NCI-H82 treated with DMSO at 0.1 percent for 48 hours (cell line): Measurements from ENCODE around the gene CAPN2.

Source experiments
- DNase-seq: peaks from one replicate; lab custom pipeline; 2025; ENCODE audit not compliant: unreplicated experiment; lab: John Stamatoyannopoulos, UW

The CAPN2 gene

DNA sequence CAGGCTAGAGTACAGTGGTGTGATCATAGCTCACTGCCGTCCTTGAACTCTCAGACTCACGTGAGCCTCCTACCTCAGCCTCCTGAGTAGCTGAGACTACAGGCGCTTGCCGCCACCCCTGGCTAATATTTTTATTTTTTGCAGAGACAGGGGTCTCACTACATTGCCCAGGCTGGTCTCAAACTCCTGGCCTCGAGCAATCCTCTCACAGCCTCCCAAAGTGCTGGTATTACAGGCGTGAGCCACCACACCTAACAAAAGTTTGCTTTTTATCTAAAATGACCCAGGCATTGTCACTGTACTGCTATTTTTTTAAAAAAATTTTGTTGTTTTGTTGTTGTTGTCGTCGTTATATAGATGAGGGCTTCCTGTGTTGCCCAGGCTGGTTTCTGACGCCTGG, 46.4 kb downstream of the CAPN2 start:
- no peak for DNase-seq

DNA sequence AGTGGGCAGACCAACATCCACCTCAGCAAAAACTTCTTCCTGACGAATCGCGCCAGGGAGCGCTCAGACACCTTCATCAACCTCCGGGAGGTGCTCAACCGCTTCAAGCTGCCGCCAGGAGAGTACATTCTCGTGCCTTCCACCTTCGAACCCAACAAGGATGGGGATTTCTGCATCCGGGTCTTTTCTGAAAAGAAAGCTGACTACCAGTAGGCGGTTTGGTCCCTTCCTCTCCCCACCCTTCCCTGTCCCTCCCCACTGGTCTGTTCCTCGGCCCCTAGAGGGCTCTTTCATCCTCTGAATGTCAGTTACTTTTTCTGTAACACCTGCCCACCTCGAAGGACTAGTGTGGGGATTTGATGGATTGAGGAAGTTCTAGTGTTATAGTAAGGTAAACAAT, 46.9 kb downstream of the CAPN2 start:
- DNase-seq, result no peak

DNA sequence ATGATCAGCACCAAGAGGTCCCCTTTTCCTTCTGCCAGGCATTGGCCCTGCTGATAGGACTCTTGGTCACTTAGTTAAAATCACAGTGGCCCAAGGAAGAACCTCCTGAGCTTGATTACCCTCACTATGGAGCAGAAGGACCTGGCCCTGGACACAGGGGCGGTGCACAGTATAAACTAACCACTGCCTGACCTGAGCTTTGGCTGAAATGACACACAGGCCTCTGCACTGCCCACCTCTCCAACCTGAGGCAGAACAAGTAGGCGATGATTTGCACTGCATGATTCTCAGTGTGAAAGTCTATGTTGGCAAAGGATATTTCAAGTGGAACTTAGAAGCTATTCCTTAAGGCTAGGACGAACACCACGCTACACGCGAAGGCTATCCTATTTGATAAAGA, 48.5 kb downstream of the CAPN2 start:
- no peak for DNase-seq

DNA sequence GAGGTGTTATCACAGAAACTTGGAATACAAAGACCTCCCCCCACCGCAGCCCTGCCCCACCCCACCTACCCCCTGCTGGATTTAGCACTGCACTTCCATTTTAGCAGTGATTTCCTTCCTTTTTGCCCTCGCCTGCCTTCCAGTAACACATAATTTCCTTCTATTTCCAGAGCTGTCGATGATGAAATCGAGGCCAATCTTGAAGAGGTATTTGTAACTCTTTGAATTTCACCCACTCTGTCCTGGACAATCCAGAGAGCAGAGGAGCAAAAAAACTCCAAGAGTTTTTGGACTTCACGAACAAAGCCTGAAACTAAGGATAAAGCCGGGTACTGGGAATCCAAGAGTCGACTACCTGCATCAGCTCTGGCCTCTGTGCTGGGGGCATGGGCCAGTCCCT, 49.1 kb downstream of the CAPN2 start:
- DNase-seq, result no peak

DNA sequence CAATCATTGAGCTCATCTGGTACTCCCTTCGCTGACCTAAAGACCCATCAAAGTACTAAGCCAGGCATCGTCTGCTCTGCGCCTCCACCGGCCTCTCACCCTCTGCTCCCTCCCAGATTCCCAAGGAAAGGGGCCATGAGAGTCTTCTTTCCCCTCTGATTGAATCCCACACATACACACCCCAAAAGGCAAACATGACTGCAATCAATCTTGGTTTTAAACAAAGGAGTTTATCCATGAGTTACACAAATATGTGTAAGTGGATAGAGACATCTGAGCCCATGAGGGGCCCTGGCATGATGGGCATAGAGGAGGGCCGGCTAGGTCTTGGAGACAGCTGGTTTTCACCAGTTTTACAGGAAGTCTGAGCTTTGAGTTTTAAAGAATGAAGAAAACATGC, 50.9 kb downstream of the CAPN2 start:
- no peak for DNase-seq

DNA sequence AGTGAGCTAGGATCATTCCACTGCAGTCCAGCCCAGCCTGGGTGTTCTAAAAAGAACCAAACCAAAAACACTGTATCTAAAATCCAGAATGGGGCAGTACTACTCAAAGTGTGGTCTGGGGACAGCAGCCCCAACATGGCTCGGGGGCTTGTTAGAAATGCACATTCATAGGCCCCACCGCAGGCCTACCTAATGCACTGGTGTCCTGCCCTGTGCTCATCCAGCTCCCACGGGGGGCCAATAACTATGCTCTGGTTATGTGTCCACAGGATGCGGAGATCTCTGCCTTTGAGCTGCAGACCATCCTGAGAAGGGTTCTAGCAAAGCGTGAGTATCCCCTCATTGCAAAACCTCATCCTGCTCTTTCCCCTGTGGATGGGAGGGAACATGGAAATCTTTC, 51.5 kb downstream of the CAPN2 start:
- DNase-seq, result no peak

DNA sequence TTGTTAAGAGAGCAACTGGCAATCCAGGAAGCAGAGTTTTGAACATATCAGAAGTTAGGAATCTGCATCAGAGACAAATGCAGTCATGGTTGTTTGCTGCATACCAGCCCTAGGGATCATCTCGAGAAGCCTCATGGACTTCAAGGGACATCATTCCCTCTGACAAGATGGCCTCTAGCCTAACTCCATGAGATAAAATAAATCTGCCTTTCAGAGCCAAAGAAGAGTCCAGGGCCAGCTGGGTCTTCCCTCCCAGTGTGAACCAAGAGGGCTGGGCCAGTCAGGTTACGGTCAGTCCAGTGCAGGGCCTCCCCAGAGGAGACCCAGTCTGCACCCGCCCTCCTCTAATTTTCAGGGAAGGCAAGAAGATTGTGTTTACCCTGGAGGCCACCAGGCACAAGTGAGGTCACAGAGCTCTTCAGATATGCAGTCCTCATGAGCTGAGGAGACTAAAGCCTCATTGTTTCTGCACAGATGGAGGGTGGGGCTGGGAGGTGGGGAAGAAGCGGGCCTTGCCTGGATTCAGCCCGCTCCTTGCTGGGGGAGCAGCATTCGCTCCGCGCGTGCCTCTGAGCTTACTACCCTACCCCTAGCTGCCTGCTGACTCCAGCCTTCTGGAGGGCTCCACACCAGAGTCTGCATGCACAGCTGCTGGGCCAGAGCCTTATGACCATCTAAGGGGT, 52.8 kb downstream of the CAPN2 start:
- no peak for DNase-seq

- no peak for DNase-seq
Measured at GRCh38 chr1:223765719-223766340, 53.5 kb downstream of the CAPN2 start.

DNA sequence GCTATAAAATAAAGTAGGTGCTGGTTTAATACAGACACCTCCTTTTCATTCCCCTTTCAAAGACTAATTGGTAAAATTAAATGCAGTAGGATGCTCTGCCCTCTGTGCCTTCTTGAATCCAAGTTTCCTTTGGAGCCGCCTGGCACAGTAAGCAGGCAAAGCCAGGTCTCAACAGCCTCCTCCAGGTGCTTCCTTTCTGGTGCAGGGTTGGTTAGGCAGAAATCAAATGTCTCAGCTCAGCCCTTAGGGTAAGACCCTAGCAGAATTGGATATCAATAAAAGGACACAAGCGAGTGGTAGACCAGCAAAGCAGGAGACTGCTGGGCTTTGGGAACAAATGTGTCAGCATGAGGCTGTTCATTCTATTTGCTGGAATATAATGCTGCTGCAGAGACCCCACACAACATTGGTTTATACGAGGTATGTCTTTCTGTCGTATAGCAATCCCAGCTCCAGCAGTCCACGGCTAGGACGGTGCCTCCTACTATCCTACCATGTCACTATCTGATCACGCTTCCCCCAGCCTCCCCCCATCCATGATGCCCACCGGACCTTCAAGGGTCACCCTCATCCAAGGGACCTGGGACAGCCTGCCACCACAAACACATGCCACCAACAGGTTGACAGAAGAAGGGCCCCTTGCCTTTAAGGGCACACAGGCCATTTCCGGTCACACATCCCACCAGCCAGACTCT, 58.4 kb downstream of the CAPN2 start:
- no peak for DNase-seq

- no peak for DNase-seq
Measured at GRCh38 chr1:223771469-223771813, 59.1 kb downstream of the CAPN2 start.

GRCh38 chr1:223771814-223772770, 59.8 kb downstream of the CAPN2 start:
- no peak for DNase-seq

DNA sequence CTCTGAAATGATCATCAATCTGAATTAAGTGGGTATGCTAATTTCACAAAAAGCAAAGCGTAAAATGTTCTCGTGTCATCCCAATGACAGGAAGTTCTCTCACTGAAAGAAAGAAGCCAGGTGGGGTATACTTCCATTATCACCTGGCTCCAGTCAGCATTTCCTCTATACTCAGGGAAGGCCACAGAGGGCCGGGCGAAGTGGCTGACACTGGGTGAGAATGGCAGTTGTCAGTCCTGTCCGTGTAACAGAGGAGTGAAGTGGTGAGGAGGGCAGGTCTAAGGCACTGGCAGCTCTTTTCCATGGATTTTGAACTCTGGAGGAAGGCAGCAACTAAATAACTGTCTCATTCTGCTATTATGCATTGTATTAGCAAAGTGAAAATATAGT, 60.4 kb downstream of the CAPN2 start:
- no peak for DNase-seq

GRCh38 chr1:223774134-223774814, 61.9 kb downstream of the CAPN2 start:
- DNase-seq, result no peak

DNA sequence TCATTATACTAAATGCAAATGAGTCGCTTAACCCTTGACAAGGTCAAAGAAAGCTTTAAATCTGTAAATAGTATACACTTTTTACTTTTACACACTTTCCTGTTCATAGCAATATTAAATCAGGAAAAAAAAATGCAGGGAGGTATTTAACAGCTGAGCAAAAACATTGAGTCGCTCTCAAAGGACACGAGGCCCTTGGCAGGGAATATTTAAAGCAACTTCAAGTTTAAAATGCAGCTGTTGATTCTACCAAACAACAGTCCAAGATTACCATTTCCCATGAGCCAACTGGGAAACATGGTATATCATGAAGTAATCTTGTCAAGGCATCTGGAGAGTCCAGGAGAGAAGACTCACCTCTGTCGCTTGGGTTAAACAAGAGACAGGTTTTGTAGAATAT, 62.7 kb downstream of the CAPN2 start:
- DNase-seq, result no peak

- no peak for DNase-seq
Measured at GRCh38 chr1:223775711-223776074, 63.4 kb downstream of the CAPN2 start.

DNA sequence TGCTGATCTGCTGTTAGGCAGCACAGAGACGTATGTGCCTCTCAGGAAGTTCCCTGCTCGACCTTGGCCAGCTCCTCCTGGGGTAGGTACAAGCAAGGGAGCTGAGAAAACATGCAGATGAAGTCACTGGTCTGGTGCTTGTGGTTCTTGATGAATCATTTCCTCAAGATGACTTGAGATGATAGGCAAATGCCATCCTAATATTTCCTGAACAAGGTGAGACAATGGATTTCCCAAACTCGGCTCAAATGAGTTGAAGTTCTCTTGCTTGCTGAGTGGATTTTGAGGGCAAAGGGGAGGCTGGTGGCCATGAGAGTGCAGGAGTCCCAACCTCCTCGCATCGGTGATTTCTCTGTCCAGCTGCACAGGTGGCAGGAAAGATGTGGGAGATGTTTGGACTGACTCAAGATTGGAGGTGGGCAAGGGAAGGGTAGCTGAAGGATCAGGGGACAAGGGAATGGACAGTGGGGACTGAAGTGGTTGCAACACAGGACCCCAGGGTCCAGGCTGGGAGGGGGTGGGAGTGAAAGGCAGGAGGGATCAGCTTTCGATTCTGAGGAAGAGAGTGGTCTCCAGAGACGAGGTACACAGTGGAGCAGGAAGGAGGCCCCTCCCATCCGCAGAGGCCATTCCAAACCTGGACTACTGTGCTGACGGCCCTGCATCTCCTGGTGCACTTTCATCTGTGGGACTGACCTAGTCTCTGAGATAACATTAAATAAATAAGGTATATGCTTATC, 63.9 kb downstream of the CAPN2 start:
- no peak for DNase-seq

DNA sequence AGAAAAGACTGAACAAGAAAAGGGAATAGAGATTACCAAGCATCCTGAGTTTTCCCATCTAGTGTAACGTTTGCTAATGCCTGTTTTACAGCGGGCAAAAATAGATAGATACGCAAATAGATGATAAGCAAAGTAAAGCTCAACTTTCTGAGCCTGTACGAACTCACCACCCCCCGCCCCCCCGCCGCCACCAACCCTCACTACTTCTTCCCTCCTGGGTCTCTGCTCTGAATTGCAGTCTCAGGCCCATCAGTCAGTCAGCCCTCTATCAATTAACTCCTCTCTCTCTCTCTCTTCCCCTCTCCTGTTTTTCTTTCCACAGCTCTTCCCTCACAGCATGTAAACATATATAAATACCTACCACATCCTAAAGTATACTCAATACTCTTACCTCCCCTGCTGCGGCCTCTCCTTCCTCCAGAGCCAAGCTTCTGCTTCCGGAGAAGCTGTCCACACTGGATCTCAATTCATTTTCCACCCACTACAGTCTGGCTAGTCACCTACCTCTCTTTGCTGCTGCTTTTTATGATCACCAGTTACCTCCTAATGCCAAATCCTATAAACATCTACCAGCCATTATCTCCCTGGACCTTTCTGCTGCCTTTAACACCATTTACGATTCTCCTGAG, 64.6 kb downstream of the CAPN2 start:
- DNase-seq, result no peak

DNA sequence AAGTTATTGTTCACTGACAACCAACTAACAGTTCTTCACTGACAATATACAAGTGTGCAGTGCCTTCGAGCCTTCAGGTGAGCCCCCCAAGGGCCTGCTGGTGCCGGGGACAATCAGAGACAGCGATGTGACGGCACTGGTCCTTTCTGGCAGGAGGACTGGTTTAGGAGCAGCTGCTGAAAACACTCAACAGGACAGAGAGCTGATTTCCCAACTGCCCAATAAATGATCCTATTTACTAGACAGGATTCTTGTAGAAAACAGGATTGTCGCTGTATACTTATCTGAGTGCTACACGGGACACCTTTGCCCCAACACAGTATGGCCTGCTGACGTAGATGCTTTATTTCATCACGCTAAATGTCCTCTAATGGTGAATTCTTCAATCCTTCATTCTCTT, 68.0 kb downstream of the CAPN2 start:
- peak; percentile 63 for DNase-seq

- DNase-seq, result peak; percentile 86
Measured at GRCh38 chr1:223780949-223781348, 68.6 kb downstream of the CAPN2 start.

GRCh38 chr1:223783676-223784075, 71.3 kb downstream of the CAPN2 start:
- DNase-seq, result peak; percentile 70
